ENCODE results near the gene E4F1.

GRCh38 chr16:2178321-2179106 lies 44.9 kb upstream of the E4F1 start:
- no peak for TF ChIP-seq CTCF (IDR thresholded peaks at IDR 0.05; ENCODE audit: low read depth, low read length, poor library complexity, severe bottlenecking)
- no peak for TF ChIP-seq EZH2phosphoT487 (IDR thresholded peaks at IDR 0.05; ENCODE audit: borderline replicate concordance, low read length)
